H1 (cell line): ENCODE results near the gene RUFY4. TPM values are rescaled to one million over a fixed set of nuclear protein-coding genes. Genes with fewer than 3 reads are reported as not detected.
A peak's percentile ranks its signal among the peaks of the same experiment; 100 is the strongest.

ENCODE experiments used
- CTCF ChIA-PET: fragments of 300-600 bp; sonication (Branson Sonifier 250); formaldehyde crosslinking; loops from one replicate; lab custom pipeline; 2021; ENCODE audit not compliant: partially characterized antibody; lab: Charles Lee
- POLR2A ChIA-PET: fragments of 300-600 bp; sonication (Branson Sonifier 250); formaldehyde crosslinking; loops from one replicate; lab custom pipeline; 2021; ENCODE audit warnings: inconsistent platforms; ENCODE audit not compliant: partially characterized antibody; lab: Charles Lee
- DNase-seq, 2 experiments: peaks; one replicate each; pipeline versions ENCODE4 v3.0.0 to v3.0.0-alpha.2; 2010 to 2022; ENCODE audit warnings: low spot score in 2 of 2, low read depth in 1 of 2, mixed read lengths in 1 of 2
- FAIRE-seq: peaks from 2 replicates; lab custom pipeline; 2011; peaks lifted over from hg19 to GRCh38; lab: Jason Lieb, UNC
- H2AFZ ChIP-seq: 2 replicates; pipeline ENCODE4 v1.8.1; 2012; ENCODE audit warnings: low read length, inconsistent platforms
- H2AK5ac ChIP-seq: 2 replicates; pipeline ENCODE4 v1.6.1; 2013; ENCODE audit warnings: low read depth, low read length
- H2BK120ac ChIP-seq: replicated peaks from 2 replicates; pipeline ENCODE3; 2013; ENCODE audit warnings: low read depth, low read length, inconsistent platforms
- H2BK12ac ChIP-seq: 2 replicates; pipeline ENCODE4 v1.6.1; 2013; ENCODE audit warnings: low read depth, low read length
- H2BK15ac ChIP-seq: 2 replicates; pipeline ENCODE4 v1.6.1; 2013; ENCODE audit warnings: low read length
- H2BK20ac ChIP-seq: 2 replicates; pipeline ENCODE4 v1.6.1; 2013; ENCODE audit warnings: low read length
- H2BK5ac ChIP-seq: 2 replicates; pipeline ENCODE4 v1.6.1; 2013; ENCODE audit warnings: low read depth, low read length
- H3K14ac ChIP-seq: 2 replicates; pipeline ENCODE4 v1.6.1; 2013; ENCODE audit warnings: inconsistent platforms; ENCODE audit not compliant: insufficient read length
- H3K18ac ChIP-seq: 2 replicates; pipeline ENCODE4 v1.6.1; 2013; ENCODE audit warnings: low read length; ENCODE audit errors: extremely low read depth
- H3K23ac ChIP-seq: 2 replicates; pipeline ENCODE4 v1.6.1; 2013; ENCODE audit warnings: inconsistent platforms; ENCODE audit not compliant: insufficient read length
- H3K23me2 ChIP-seq: 2 replicates; pipeline ENCODE4 v1.6.1; 2013; ENCODE audit warnings: low read depth, low read length
- H3K27ac ChIP-seq: 2 replicates; pipeline ENCODE4 v1.6.1; 2011; ENCODE audit warnings: low read depth, low read length, inconsistent platforms
- H3K27me3 ChIP-seq, 4 experiments: replicated peaks in 1 of 4; 1 replicate in 1 of 4; 2 replicates in 3 of 4; pipeline versions ENCODE4 v1.6.1 to v1.8.1; 2011 to 2013; ENCODE audit warnings: low read length in 3 of 4, mild to moderate bottlenecking in 3 of 4, inconsistent platforms in 2 of 4, mixed read lengths in 2 of 4, moderate library complexity in 1 of 4; ENCODE audit not compliant: control insufficient read depth in 3 of 4, insufficient read depth in 3 of 4; ENCODE audit errors: extremely low read depth in 1 of 4
- H3K36me3 ChIP-seq, 4 experiments: 2 replicates each; pipeline versions ENCODE4 v1.6.1 to v1.8.1; 2011 to 2013; ENCODE audit warnings: mild to moderate bottlenecking in 4 of 4, low read length in 3 of 4, moderate library complexity in 2 of 4, control low read depth in 1 of 4, inconsistent platforms in 1 of 4; ENCODE audit not compliant: insufficient read depth in 4 of 4, control insufficient read depth in 2 of 4
- H3K4ac ChIP-seq: replicated peaks from 2 replicates; pipeline ENCODE3; 2013; ENCODE audit warnings: low read length, low read depth, mixed read lengths, inconsistent platforms; ENCODE audit not compliant: insufficient read length
- H3K4me1 ChIP-seq, 4 experiments: replicated peaks in 1 of 4; 1 replicate in 1 of 4; 2 replicates in 3 of 4; pipeline versions ENCODE4 v1.6.1 to v1.8.1; 2011 to 2013; ENCODE audit warnings: low read length in 3 of 4, inconsistent platforms in 2 of 4, mixed read lengths in 1 of 4; ENCODE audit not compliant: insufficient read depth in 4 of 4, control insufficient read depth in 3 of 4
- H3K4me2 ChIP-seq, 2 experiments: 2 replicates each; pipeline versions ENCODE4 v1.6.1 to v1.8.1; 2011 to 2013; ENCODE audit warnings: low read depth in 2 of 2, low read length in 2 of 2, control low read depth in 1 of 2, inconsistent platforms in 1 of 2, mild to moderate bottlenecking in 1 of 2; ENCODE audit not compliant: insufficient read depth in 1 of 2
- H3K4me3 ChIP-seq, 4 experiments: fragments of 200-600, 300-600 bp in 1 of 4; sonication (generic), shearing (Covaris generic), sonication (Bioruptor Twin) in 1 of 4; 2 replicates each; pipeline versions ENCODE4 v1.5.1 to v1.8.1; 2011 to 2016; ENCODE audit warnings: low read length in 4 of 4, low read depth in 3 of 4, control low read depth in 2 of 4, inconsistent platforms in 2 of 4, mild to moderate bottlenecking in 2 of 4, mixed read lengths in 1 of 4, moderate library complexity in 1 of 4; ENCODE audit not compliant: insufficient read depth in 2 of 4; ENCODE audit errors: extremely low read depth in 1 of 4
- H3K56ac ChIP-seq: replicated peaks from 2 replicates; pipeline ENCODE3; 2013; ENCODE audit warnings: low read depth, mild to moderate bottlenecking, mixed read lengths, low read length, inconsistent platforms; ENCODE audit not compliant: insufficient read length
- H3K79me1 ChIP-seq: 2 replicates; pipeline ENCODE4 v1.6.1; 2013; ENCODE audit warnings: low read depth, low read length, control low read depth
- H3K79me2 ChIP-seq, 2 experiments: 2 replicates each; pipeline versions ENCODE4 v1.6.1 to v1.8.1; 2012 to 2013; ENCODE audit warnings: low read length in 2 of 2, mild to moderate bottlenecking in 2 of 2, inconsistent platforms in 1 of 2; ENCODE audit not compliant: insufficient read depth in 2 of 2, control insufficient read depth in 1 of 2
- H3K9ac ChIP-seq, 4 experiments: replicated peaks in 1 of 4; 1 replicate in 1 of 4; 2 replicates in 3 of 4; pipeline versions ENCODE4 v1.6.1 to v1.8.1; 2011 to 2013; ENCODE audit warnings: low read depth in 3 of 4, low read length in 3 of 4, control low read depth in 2 of 4, mild to moderate bottlenecking in 2 of 4, moderate library complexity in 2 of 4, inconsistent platforms in 1 of 4; ENCODE audit errors: extremely low read depth in 1 of 4
- H3K9me3 ChIP-seq, 2 experiments: 2 replicates each; pipeline versions ENCODE4 v1.6.1 to v1.8.1; 2012 to 2013; ENCODE audit warnings: mild to moderate bottlenecking in 2 of 2, moderate library complexity in 2 of 2, control low read depth in 1 of 2, inconsistent platforms in 1 of 2, low read depth in 1 of 2, low read length in 1 of 2, mixed read lengths in 1 of 2; ENCODE audit not compliant: insufficient read depth in 2 of 2
- H4K20me1 ChIP-seq, 2 experiments: replicated peaks in 1 of 2; 2 replicates each; pipeline versions ENCODE3 to v1.8.1; 2011 to 2013; ENCODE audit warnings: inconsistent platforms in 2 of 2, low read length in 2 of 2, mild to moderate bottlenecking in 1 of 2; ENCODE audit not compliant: insufficient read depth in 2 of 2, control insufficient read depth in 1 of 2
- H4K5ac ChIP-seq: 2 replicates; pipeline ENCODE4 v1.6.1; 2013; ENCODE audit warnings: low read length, low read depth, mixed read lengths, inconsistent platforms; ENCODE audit not compliant: insufficient read length
- H4K8ac ChIP-seq: 2 replicates; pipeline ENCODE4 v1.8.0; 2013; ENCODE audit warnings: mild to moderate bottlenecking, moderate library complexity, low read length, inconsistent platforms; ENCODE audit not compliant: insufficient read depth; ENCODE audit errors: extremely low read depth
- H4K91ac ChIP-seq: replicated peaks from 2 replicates; pipeline ENCODE3; 2013; ENCODE audit warnings: low read length, mixed read lengths, inconsistent platforms; ENCODE audit not compliant: insufficient read length
- NRF1 ChIP-seq: IDR thresholded peaks from 2 replicates; pipeline ENCODE4 v1.6.1; 2011; ENCODE audit warnings: mild to moderate bottlenecking, low read depth, low read length, improper control_type of control experiment
- POLR2AphosphoS5 ChIP-seq: IDR thresholded peaks from 2 replicates; pipeline ENCODE4 v1.6.1; 2011; ENCODE audit warnings: low read depth, low read length
- RBBP5 ChIP-seq: IDR thresholded peaks from 2 replicates; pipeline ENCODE4 v1.7.1; 2012; ENCODE audit warnings: low read depth, mild to moderate bottlenecking, inconsistent platforms, low read length, moderate library complexity, borderline replicate concordance
- WGBS, 2 experiments: shearing (Covaris generic) in 1 of 2; methylation state at CpG; one replicate each; pipeline versions ENCODE4 v1.1.6 to v1.1.7; 2013 to 2015; ENCODE audit warnings: low lambda C conversion rate in 2 of 2, mixed read lengths in 2 of 2, inconsistent platforms in 1 of 2, low coverage in 1 of 2, missing lambda C conversion rate in 1 of 2; ENCODE audit not compliant: insufficient replicate concordance in 2 of 2, insufficient coverage in 1 of 2, insufficient read length in 1 of 2; ENCODE audit errors: extremely low coverage in 1 of 2, missing lambda C conversion rate in 1 of 2; 5-methylcytosine and 5-hydroxymethylcytosine counted together
- polyA plus RNA-seq, 7 experiments: library from polyadenylated mRNA; depleted of rRNA in 3 of 7; stranded (reverse) in 5 of 7; unstranded in 2 of 7; fragments of >200 nt in 5 of 7; fragments of 200-250 nt in 2 of 7; gene quantifications; 1 replicate in 5 of 7; 2 replicates in 1 of 7; 4 replicates in 1 of 7; pipeline versions ENCODE4 v1.2.1 to v1.2.3, GENCODE V29; 2011 to 2013; ENCODE audit warnings: missing spikeins in 2 of 7, mixed read lengths in 2 of 7
- total RNA-seq: library from RNA; stranded (reverse); fragmentation: NEBNext Ultra II Directional; extraction: Animal tissue kit (Norgen Biotek cat#: 25700); gene quantifications from 2 replicates; pipeline ENCODE4 v1.2.1, GENCODE V29; 2021

Gene RUFY4
- total and polyA plus RNA-seq, 2 of the 8 experiments (the other 6 are each of a cell fraction or from before 2014, with no cell fraction given) = 0.32 to 0.38 TPM

GRCh38 chr2:218024336-218024735 lies 44.7 kb upstream of the RUFY4 start:
- Histone ChIP-seq H3K9ac (no peak overlapping the region), H2AK5ac (no peak overlapping the region), H2BK120ac (no peak overlapping the region), H3K36me3 (no peaks in the 10 kb centered on the region), H2BK15ac (no peak overlapping the region), H4K5ac (no peak overlapping the region), H2AFZ (no peak overlapping the region), H3K27ac (no peak overlapping the region), H4K91ac (no peak overlapping the region), H3K27me3 (no peaks in the 10 kb centered on the region), H3K9me3 (no peaks in the 10 kb centered on the region), H3K18ac (no peak overlapping the region), H2BK5ac (no peak overlapping the region), H4K20me1 (no peaks in the 10 kb centered on the region), H3K23me2 (no peaks in the 10 kb centered on the region), H3K4me3 (no peak overlapping the region), H3K79me1 (no peaks in the 10 kb centered on the region; the same call in 1 of the 2 replicates), H3K4ac (no peak overlapping the region), H3K79me2 (no peaks in the 10 kb centered on the region), H3K56ac (no peak overlapping the region), H4K8ac (no peak overlapping the region)
- FAIRE-seq (no peak), DNase-seq (peak in 1 of 2 experiments; percentile 20)
- CTCF ChIA-PET = interaction anchor here (0.9 to 5.5 kb wide), 7 partner anchors 9 to 238 kb away, joined by 3 to 22 read pairs (median 7); partner anchors contain the start of gene TNS1
- POLR2A ChIA-PET = no interaction called here
- TF ChIP-seq RBBP5 = no peak
- TF ChIP-seq NRF1 = no peak
- TF ChIP-seq POLR2AphosphoS5 = no peak
- TF ChIP-seq, all 59 proteins: peak for 0
- peak overlapping the region; percentile 80; the same call in 1 of the 2 replicates for H2BK20ac ChIP-seq
- no peak overlapping the region for H3K4me2 ChIP-seq
- H2BK12ac ChIP-seq = peak overlapping the region; percentile 60; the same call in 1 of the 2 replicates
- whole genome bisulfite sequencing, 2 experiments = 79% methylated on average over 2 of the region's 2 CpGs; no CpG with 5 or more reads in 1 of the 2 experiments
- H3K4me1 ChIP-seq = peaks cover 0 to 16% (median 5%) of the 10 kb centered on the region in 4 experiments; a peak in 6 of 7 replicates
- no peak overlapping the region for H3K23ac ChIP-seq
- no peak overlapping the region for H3K14ac ChIP-seq
